NB4 (cell line): Measurements from ENCODE around the gene AKAP6.

Experiments
- MYC ChIP-seq: IDR thresholded peaks from 2 replicates; pipeline ENCODE4 v1.6.1; 2011; ENCODE audit warnings: low read depth, low read length
- POLR2A ChIP-seq: IDR thresholded peaks from 2 replicates; pipeline ENCODE4 v1.6.1; 2011; ENCODE audit warnings: mild to moderate bottlenecking; ENCODE audit not compliant: insufficient read length; ENCODE audit errors: extremely low read depth
- TF ChIP-seq, protein P1 (sequence below): IDR thresholded peaks from one replicate; pipeline ENCODE4 v1.5.1; 2012; ENCODE audit warnings: low read depth, low read length
- TF ChIP-seq, protein P2 (sequence below): IDR thresholded peaks from 2 replicates; pipeline ENCODE4 v1.6.1; 2011; ENCODE audit warnings: low read depth, low read length

DNA sequence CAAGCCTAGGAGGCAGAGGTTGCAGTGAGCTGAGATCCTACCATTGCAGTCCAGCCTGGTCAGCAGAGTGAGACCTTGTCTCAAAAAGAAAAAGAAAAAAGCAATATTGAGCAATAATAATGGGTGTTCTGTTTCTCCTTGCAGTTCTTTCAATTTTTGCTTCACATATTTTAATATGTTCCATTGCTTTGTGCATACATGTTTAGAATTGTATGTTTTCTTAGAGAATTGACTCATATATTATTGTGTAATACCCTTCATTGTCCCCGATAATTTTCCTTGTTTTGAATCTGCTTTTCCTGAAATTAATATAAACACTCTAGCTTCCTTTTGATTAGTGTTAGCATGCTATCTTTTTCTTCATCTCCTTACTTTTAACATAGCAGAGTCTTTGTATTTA lies 471.2 kb downstream of the AKAP6 start:
- TF ChIP-seq, protein P1, sequence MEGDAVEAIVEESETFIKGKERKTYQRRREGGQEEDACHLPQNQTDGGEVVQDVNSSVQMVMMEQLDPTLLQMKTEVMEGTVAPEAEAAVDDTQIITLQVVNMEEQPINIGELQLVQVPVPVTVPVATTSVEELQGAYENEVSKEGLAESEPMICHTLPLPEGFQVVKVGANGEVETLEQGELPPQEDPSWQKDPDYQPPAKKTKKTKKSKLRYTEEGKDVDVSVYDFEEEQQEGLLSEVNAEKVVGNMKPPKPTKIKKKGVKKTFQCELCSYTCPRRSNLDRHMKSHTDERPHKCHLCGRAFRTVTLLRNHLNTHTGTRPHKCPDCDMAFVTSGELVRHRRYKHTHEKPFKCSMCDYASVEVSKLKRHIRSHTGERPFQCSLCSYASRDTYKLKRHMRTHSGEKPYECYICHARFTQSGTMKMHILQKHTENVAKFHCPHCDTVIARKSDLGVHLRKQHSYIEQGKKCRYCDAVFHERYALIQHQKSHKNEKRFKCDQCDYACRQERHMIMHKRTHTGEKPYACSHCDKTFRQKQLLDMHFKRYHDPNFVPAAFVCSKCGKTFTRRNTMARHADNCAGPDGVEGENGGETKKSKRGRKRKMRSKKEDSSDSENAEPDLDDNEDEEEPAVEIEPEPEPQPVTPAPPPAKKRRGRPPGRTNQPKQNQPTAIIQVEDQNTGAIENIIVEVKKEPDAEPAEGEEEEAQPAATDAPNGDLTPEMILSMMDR: no peak
- TF ChIP-seq, protein P2, sequence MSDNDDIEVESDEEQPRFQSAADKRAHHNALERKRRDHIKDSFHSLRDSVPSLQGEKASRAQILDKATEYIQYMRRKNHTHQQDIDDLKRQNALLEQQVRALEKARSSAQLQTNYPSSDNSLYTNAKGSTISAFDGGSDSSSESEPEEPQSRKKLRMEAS: no peak
- TF ChIP-seq POLR2A: no peak
- no peak for TF ChIP-seq MYC
